Loucy (cell line): ENCODE measurements around the gene DYNAP.

Experiments used
- H2AFZ ChIP-seq: fragments of 200-600 bp; sonication (generic); 2 replicates; pipeline ENCODE4 v1.6.0; 2016; ENCODE audit warnings: antibody characterized with exemption, mild to moderate bottlenecking, low read length, moderate library complexity
- H3F3A ChIP-seq: fragments of 200-600 bp; 2 replicates; pipeline ENCODE4 v1.6.0; 2016; ENCODE audit warnings: antibody characterized with exemption, low read depth, mild to moderate bottlenecking
- H3K27me3 ChIP-seq: fragments of 200-600 bp; sonication (generic); 2 replicates; pipeline ENCODE4 v1.6.1; 2014; ENCODE audit warnings: low read length, mild to moderate bottlenecking; ENCODE audit not compliant: insufficient read depth, poor library complexity, severe bottlenecking
- H3K36me3 ChIP-seq: fragments of 200-600 bp; sonication (generic); 2 replicates; pipeline ENCODE4 v1.6.1; 2016; ENCODE audit warnings: low read length; ENCODE audit not compliant: insufficient read depth
- H3K4me1 ChIP-seq: fragments of 200-600 bp; sonication (generic); 2 replicates; pipeline ENCODE4 v1.5.1; 2014; ENCODE audit warnings: low read length, mild to moderate bottlenecking; ENCODE audit not compliant: insufficient read depth, poor library complexity, severe bottlenecking
- H3K4me2 ChIP-seq: fragments of 200-600 bp; sonication (generic); 2 replicates; pipeline ENCODE4 v1.6.0; 2014; ENCODE audit warnings: antibody characterized with exemption, low read length, low read depth, mild to moderate bottlenecking; ENCODE audit not compliant: poor library complexity, severe bottlenecking
- H3K4me3 ChIP-seq: fragments of 200-600 bp; sonication (generic); 2 replicates; pipeline ENCODE4 v1.5.1; 2014; ENCODE audit warnings: low read length, mild to moderate bottlenecking, mixed read lengths; ENCODE audit not compliant: poor library complexity, severe bottlenecking
- H3K79me2 ChIP-seq: fragments of 200-600 bp; sonication (generic); 2 replicates; pipeline ENCODE4 v1.6.1; 2014; ENCODE audit warnings: low read length; ENCODE audit not compliant: insufficient read depth
- H3K9ac ChIP-seq: fragments of 200-600 bp; sonication (generic); 2 replicates; pipeline ENCODE4 v1.6.0; 2014; ENCODE audit warnings: mild to moderate bottlenecking, low read depth, low read length, moderate library complexity; ENCODE audit not compliant: poor library complexity, severe bottlenecking
- H3K9me2 ChIP-seq: fragments of 200-600 bp; sonication (generic); replicated peaks from 2 replicates; pipeline ENCODE4 v1.6.1; 2016; ENCODE audit warnings: low read depth, low read length, mixed read lengths
- H3K9me3 ChIP-seq: fragments of 200-600 bp; sonication (generic); 2 replicates; pipeline ENCODE4 v1.6.1; 2014; ENCODE audit warnings: mild to moderate bottlenecking, antibody characterized with exemption, low read length, low read depth; ENCODE audit not compliant: insufficient read depth
- H4K20me1 ChIP-seq: fragments of 200-600 bp; sonication (generic); 2 replicates; pipeline ENCODE4 v1.6.0; 2014; ENCODE audit warnings: antibody characterized with exemption, low read length, mild to moderate bottlenecking; ENCODE audit not compliant: insufficient read depth, poor library complexity, severe bottlenecking
- CTCF ChIP-seq: fragments of 200-600 bp; sonication (generic); conservative IDR thresholded peaks from 2 replicates; pipeline ENCODE4 v1.5.1; 2014; ENCODE audit warnings: mild to moderate bottlenecking, antibody characterized with exemption, low read length
- EZH2phosphoT487 ChIP-seq: fragments of 200-600 bp; IDR thresholded peaks from 2 replicates; pipeline ENCODE4 v1.6.1; 2018; ENCODE audit warnings: antibody characterized with exemption, mild to moderate bottlenecking, moderate library complexity, borderline replicate concordance

DYNAP gene

GRCh38 chr18:54612237-54612636, 21.2 kb downstream of the DYNAP start:
- Histone ChIP-seq H3K4me3 (no peak overlapping the region), H3K36me3 (no peaks in the 10 kb centered on the region), H3K27me3 (no peaks in the 10 kb centered on the region), H3K79me2 (no peaks in the 10 kb centered on the region), H3F3A (no peaks in the 10 kb centered on the region), H3K9ac (no peak overlapping the region), H4K20me1 (no peaks in the 10 kb centered on the region), H3K4me1 (peaks cover 14% of the 10 kb centered on the region), H3K9me3 (no peaks in the 10 kb centered on the region), H3K9me2 (no peaks in the 10 kb centered on the region), H3K4me2 (no peak overlapping the region), H2AFZ (no peak overlapping the region)
- TF ChIP-seq CTCF (no peak), EZH2phosphoT487 (no peak)

DNA sequence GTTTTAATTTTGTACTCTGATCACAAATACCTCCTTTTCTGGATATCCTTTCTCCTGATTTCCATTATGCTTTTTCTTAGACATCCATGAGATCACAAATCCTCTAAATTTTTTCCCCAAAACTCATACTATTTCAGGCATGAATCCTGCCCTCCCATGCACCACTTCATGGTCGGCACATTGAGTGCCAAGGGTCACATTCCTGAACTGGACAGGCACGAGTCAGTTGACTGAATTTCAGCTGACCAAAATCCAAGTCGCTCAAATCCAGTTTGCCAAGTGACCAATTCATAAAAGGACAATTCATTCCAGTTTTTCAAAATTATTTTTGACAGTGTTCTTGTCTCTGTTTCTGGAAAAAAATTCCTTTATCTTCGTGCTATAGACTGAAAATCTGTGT, 22.1 kb downstream of the DYNAP start:
- H3K4me2 ChIP-seq, result no peak overlapping the region
- TF ChIP-seq CTCF (no peak), EZH2phosphoT487 (no peak)

GRCh38 chr18:54616220-54616848, 25.3 kb downstream of the DYNAP start:
- no peaks in the 10 kb centered on the region for H3K36me3 ChIP-seq
- no peaks in the 10 kb centered on the region for H3K9me2 ChIP-seq
- H3K27me3 ChIP-seq, result no peaks in the 10 kb centered on the region
- H3K9ac ChIP-seq, result peak overlapping the region; percentile 29
- no peaks in the 10 kb centered on the region for H3K9me3 ChIP-seq
- TF ChIP-seq CTCF (no peak), EZH2phosphoT487 (no peak)
- peak overlapping the region; percentile 53 for H3K4me2 ChIP-seq
- peak overlapping the region; percentile 30 for H3K4me3 ChIP-seq
- H4K20me1 ChIP-seq, result no peaks in the 10 kb centered on the region
- H2AFZ ChIP-seq, result peak overlapping the region; percentile 79
- H3K4me1 ChIP-seq, result peaks cover 11% of the 10 kb centered on the region
- H3F3A ChIP-seq, result no peaks in the 10 kb centered on the region
- H3K79me2 ChIP-seq, result no peaks in the 10 kb centered on the region

More for the DNA sequence above, 22.1 kb downstream of the DYNAP start:
- Histone ChIP-seq H3K9me2 (no peaks in the 10 kb centered on the region), H2AFZ (no peak overlapping the region), H3K36me3 (no peaks in the 10 kb centered on the region), H3K4me1 (peaks cover 11% of the 10 kb centered on the region), H3K9me3 (no peaks in the 10 kb centered on the region), H3K9ac (no peak overlapping the region), H4K20me1 (no peaks in the 10 kb centered on the region), H3K79me2 (no peaks in the 10 kb centered on the region), H3K4me3 (no peak overlapping the region), H3K27me3 (no peaks in the 10 kb centered on the region), H3F3A (no peaks in the 10 kb centered on the region)
